ENCODE results near the gene SPOCK3. TPM values are rescaled to one million over a fixed set of nuclear protein-coding genes. Genes with fewer than 3 reads are reported as not detected.

SPOCK3 gene
- total and polyA plus RNA-seq, 2 of the 13 experiments (the other 11 are each of a cell fraction or from before 2014, with no cell fraction given), result not detected

DNA sequence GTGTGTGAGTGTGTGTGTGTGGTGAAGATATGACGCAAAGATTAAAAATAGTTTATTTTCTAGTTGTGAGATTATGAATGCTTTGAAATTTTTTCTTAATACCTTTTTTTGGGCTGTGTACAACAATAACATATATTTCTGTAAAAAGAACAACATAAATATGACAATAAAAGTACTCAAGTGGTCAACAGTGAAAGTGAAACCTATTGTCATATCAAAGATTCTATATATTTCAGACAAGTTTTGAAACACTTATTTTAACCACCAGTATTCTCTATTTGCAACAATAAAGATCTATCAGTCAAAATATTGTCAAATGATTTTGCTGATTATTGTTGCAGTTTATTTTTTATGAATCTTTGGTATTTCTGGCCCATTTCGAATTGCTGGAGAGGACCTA, 98.0 kb downstream of the SPOCK3 start:
- H3K36me3 ChIP-seq (replicated peaks in 1 of 2; ENCODE audit: control insufficient read depth in 1 of 2, insufficient read depth in 2 of 2, low read length in 2 of 2), result no peaks in the 10 kb centered on the region
- in situ Hi-C loops (cut with HindIII; ENCODE audit: extremely low pct_ligation_motif_present, low pct_unique_long_range_greater_than_20kb) (no loop called here), intact Hi-C loops (cut with micrococcal nuclease; ENCODE audit: unreplicated experiment) (no loop called here)
- ATAC-seq, result no peak
- 0% methylated on average over 2 of the region's 2 CpGs for WGBS (ENCODE audit: low lambda C conversion rate)
- no peak overlapping the region for H2AFZ ChIP-seq (ENCODE audit: low read length)
- no peak for DNase-seq (ENCODE audit: low spot score)
- BruUV-seq (replicated peaks), result no TSS peak
- no peaks in the 10 kb centered on the region for H4K20me1 ChIP-seq (ENCODE audit: insufficient read depth, low read length)
- no peak overlapping the region for H3K9ac ChIP-seq (ENCODE audit: insufficient read depth, low read depth, low read length)
- H3K4me1 ChIP-seq (ENCODE audit: insufficient read depth, low read length), result no peaks in the 10 kb centered on the region
- H3K4me2 ChIP-seq (ENCODE audit: low read depth, low read length), result no peak overlapping the region
- POLR2A ChIA-PET, result no interaction called here
- H3K9me3 ChIP-seq (ENCODE audit: low read length), result no peaks in the 10 kb centered on the region
- no peaks in the 10 kb centered on the region for H3K27me3 ChIP-seq (ENCODE audit: control insufficient read depth in 1 of 2, insufficient read depth in 2 of 2, low read length in 2 of 2)
- no peak overlapping the region for H3K27ac ChIP-seq (ENCODE audit: extremely low read length, insufficient read depth, low read length)
- TF ChIP-seq AGO1 (IDR thresholded peaks at IDR 0.05; ENCODE audit: low read depth, low read length, poor library complexity, severe bottlenecking) (no peak), SP140L (CRISPR knock-in tag; IDR thresholded peaks at IDR 0.05; ENCODE audit: borderline replicate concordance) (no peak)
- CTCF ChIA-PET (ENCODE audit: low intra/inter-chr PET ratio, low total read pairs), result no interaction called here
- H3K79me2 ChIP-seq (ENCODE audit: insufficient read depth, low read length), result no peaks in the 10 kb centered on the region
- no peak overlapping the region for H3K4me3 ChIP-seq (replicated peaks in 1 of 3; ENCODE audit: insufficient read depth in 1 of 3, low read depth in 2 of 3, low read length in 3 of 3)
- FAIRE-seq, result no peak

DNA sequence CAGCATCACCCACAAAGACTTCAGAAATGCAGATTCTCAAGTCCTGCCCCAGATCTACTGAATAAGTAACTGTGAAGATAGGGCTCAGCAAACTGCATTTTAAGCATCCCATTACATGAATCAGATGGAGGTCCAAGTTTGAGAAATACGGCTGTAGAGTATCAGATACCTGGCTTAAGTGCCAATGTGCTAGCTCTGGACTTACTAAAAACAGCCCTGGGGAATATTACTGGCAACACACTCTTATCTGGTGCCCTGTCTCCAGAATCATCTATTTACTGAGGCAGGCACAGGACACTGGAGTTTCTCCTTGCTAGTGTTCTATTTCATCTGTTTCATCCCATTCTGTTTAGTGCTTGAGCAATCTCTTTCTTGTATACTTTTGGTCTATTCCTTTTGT, 105.1 kb downstream of the SPOCK3 start:
- H3K9me3 ChIP-seq (ENCODE audit: low read length), result no peaks in the 10 kb centered on the region
- no peaks in the 10 kb centered on the region for H3K36me3 ChIP-seq (replicated peaks in 1 of 2; ENCODE audit: control insufficient read depth in 1 of 2, insufficient read depth in 2 of 2, low read length in 2 of 2)
- H3K4me3 ChIP-seq (replicated peaks in 1 of 3; ENCODE audit: insufficient read depth in 1 of 3, low read depth in 2 of 3, low read length in 3 of 3), result no peak overlapping the region
- H3K9ac ChIP-seq (ENCODE audit: insufficient read depth, low read depth, low read length), result no peak overlapping the region
- POLR2A ChIA-PET, result no interaction called here
- WGBS (ENCODE audit: low lambda C conversion rate), result 0% methylated on average over 1 of the region's 1 CpG
- no peak for TF ChIP-seq BHLHE40 (IDR thresholded peaks at IDR 0.05; ENCODE audit: low read length)
- TF ChIP-seq, protein P1, sequence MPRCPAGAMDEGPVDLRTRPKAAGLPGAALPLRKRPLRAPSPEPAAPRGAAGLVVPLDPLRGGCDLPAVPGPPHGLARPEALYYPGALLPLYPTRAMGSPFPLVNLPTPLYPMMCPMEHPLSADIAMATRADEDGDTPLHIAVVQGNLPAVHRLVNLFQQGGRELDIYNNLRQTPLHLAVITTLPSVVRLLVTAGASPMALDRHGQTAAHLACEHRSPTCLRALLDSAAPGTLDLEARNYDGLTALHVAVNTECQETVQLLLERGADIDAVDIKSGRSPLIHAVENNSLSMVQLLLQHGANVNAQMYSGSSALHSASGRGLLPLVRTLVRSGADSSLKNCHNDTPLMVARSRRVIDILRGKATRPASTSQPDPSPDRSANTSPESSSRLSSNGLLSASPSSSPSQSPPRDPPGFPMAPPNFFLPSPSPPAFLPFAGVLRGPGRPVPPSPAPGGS (CRISPR knock-in tag; IDR thresholded peaks at IDR 0.05), result no peak
- TF ChIP-seq ZNF772 (CRISPR knock-in tag; IDR thresholded peaks at IDR 0.05), result no peak
- no peak for TF ChIP-seq ZNF557 (CRISPR knock-in tag; IDR thresholded peaks at IDR 0.05)
- no peak for TF ChIP-seq MXD4 (CRISPR knock-in tag; IDR thresholded peaks at IDR 0.05)
- TF ChIP-seq, protein P2, sequence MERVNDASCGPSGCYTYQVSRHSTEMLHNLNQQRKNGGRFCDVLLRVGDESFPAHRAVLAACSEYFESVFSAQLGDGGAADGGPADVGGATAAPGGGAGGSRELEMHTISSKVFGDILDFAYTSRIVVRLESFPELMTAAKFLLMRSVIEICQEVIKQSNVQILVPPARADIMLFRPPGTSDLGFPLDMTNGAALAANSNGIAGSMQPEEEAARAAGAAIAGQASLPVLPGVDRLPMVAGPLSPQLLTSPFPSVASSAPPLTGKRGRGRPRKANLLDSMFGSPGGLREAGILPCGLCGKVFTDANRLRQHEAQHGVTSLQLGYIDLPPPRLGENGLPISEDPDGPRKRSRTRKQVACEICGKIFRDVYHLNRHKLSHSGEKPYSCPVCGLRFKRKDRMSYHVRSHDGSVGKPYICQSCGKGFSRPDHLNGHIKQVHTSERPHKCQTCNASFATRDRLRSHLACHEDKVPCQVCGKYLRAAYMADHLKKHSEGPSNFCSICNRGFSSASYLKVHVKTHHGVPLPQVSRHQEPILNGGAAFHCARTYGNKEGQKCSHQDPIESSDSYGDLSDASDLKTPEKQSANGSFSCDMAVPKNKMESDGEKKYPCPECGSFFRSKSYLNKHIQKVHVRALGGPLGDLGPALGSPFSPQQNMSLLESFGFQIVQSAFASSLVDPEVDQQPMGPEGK (CRISPR knock-in tag; IDR thresholded peaks at IDR 0.05), result no peak
- TF ChIP-seq JUN (CRISPR knock-in tag; IDR thresholded peaks at IDR 0.05), result no peak
- no peak for TF ChIP-seq ZNF10 (CRISPR knock-in tag; IDR thresholded peaks at IDR 0.05; ENCODE audit: borderline replicate concordance, low read depth)
- TF ChIP-seq ZFAT (CRISPR knock-in tag; conservative IDR thresholded peaks at IDR 0.05), result no peak
- TF ChIP-seq ZNF230 (CRISPR knock-in tag; IDR thresholded peaks at IDR 0.05), result no peak
- H4K20me1 ChIP-seq (ENCODE audit: insufficient read depth, low read length), result no peaks in the 10 kb centered on the region
- in situ Hi-C loops (cut with HindIII; ENCODE audit: extremely low pct_ligation_motif_present, low pct_unique_long_range_greater_than_20kb) (no loop called here), intact Hi-C loops (cut with micrococcal nuclease; ENCODE audit: unreplicated experiment) (no loop called here)
- H3K27me3 ChIP-seq (ENCODE audit: control insufficient read depth in 1 of 2, insufficient read depth in 2 of 2, low read length in 2 of 2), result no peaks in the 10 kb centered on the region; a peak in 1 of 5 replicates
- FAIRE-seq (no peak), ATAC-seq (no peak), DNase-seq (ENCODE audit: low spot score) (no peak)
- H2AFZ ChIP-seq (ENCODE audit: low read length), result no peak overlapping the region
- H3K79me2 ChIP-seq (ENCODE audit: insufficient read depth, low read length), result no peaks in the 10 kb centered on the region
- CTCF ChIA-PET (ENCODE audit: low intra/inter-chr PET ratio, low total read pairs), result no interaction called here
- no TSS peak for BruUV-seq (replicated peaks)
- H3K4me2 ChIP-seq (ENCODE audit: low read depth, low read length), result no peak overlapping the region
- no peak overlapping the region for H3K27ac ChIP-seq (ENCODE audit: extremely low read length, insufficient read depth, low read length)
- no peaks in the 10 kb centered on the region for H3K4me1 ChIP-seq (ENCODE audit: insufficient read depth, low read length)
